Measurements from ENCODE around the gene ZGPAT. TPM values are rescaled to one million over a fixed set of nuclear protein-coding genes. Genes with fewer than 3 reads are reported as not detected.

Gene ZGPAT
- total and polyA plus RNA-seq, 2 donors (not counting 1 experiment from before 2014, with no cell fraction given) = 46.1 to 62.1 TPM

GRCh38 chr20:63693083-63693732 lies 14.6 kb upstream of the ZGPAT start:
- Histone ChIP-seq H3K36me3 (replicated peaks in 1 of 2; ENCODE audit: control extremely low read depth in 1 of 2, control insufficient read depth in 1 of 2, extremely low read depth in 1 of 2, insufficient read depth in 2 of 2, low read length in 1 of 2) (peaks cover 0 to 5% of the 10 kb centered on the region in 2 experiments), H2AFZ (ENCODE audit: insufficient read depth, low read depth, low read length, poor library complexity, severe bottlenecking) (no peak overlapping the region), H3K79me2 (ENCODE audit: control insufficient read depth, insufficient read depth, low read length) (peaks cover 11% of the 10 kb centered on the region), H3K4me1 (ENCODE audit: control insufficient read depth in 2 of 2, insufficient read depth in 2 of 2, low read length in 2 of 2) (peaks cover 18% of the 10 kb centered on the region in 2 donors), H4K20me1 (ENCODE audit: control insufficient read depth, insufficient read depth, low read length, poor library complexity, severe bottlenecking) (peaks cover 35% of the 10 kb centered on the region), H3K27me3 (replicated peaks in 1 of 4; ENCODE audit: control extremely low read depth in 1 of 4, control insufficient read depth in 3 of 4, insufficient read depth in 4 of 4, low read length in 3 of 4) (peaks cover 0 to 5% (median 0%) of the 10 kb centered on the region in 4 experiments), H3K4me3 (ENCODE audit: control extremely low read depth in 1 of 5, extremely low read depth in 1 of 5, insufficient read depth in 1 of 5, low read depth in 2 of 5, low read length in 4 of 5) (no peak overlapping the region), H3K27ac (ENCODE audit: low read length in 2 of 2) (no peak overlapping the region), H3K9me3 (ENCODE audit: control extremely low read depth in 1 of 3, control insufficient read depth in 2 of 3, insufficient read depth in 1 of 3, low read length in 2 of 3) (peaks cover 0 to 5% (median 0%) of the 10 kb centered on the region in 3 donors), H3K4me2 (replicated peaks; ENCODE audit: low read depth, low read length, poor library complexity, severe bottlenecking) (no peak overlapping the region), H3K9ac (ENCODE audit: low read length) (no peak overlapping the region)
- Mint-ChIP-seq H3K4me3 (no peak overlapping the region), H3K9me3 (ENCODE audit: insufficient read depth) (no peaks in the 10 kb centered on the region), H3K27ac (no peak overlapping the region), H3K4me1 (peaks cover 16% of the 10 kb centered on the region), H3K27me3 (no peaks in the 10 kb centered on the region)
- no peak for TF ChIP-seq CTCF (IDR thresholded peaks at IDR 0.05)
- no peak for TF ChIP-seq EZH2 (IDR thresholded peaks at IDR 0.05; ENCODE audit: borderline replicate concordance, insufficient read depth, low read depth, low read length, poor library complexity, severe bottlenecking)
- 94% methylated on average over 7 of the region's 10 CpGs for WGBS (ENCODE audit: insufficient coverage)
- CTCF ChIA-PET = no interaction called here
- intact Hi-C loops (cut with micrococcal nuclease) = no loop called here
- ATAC-seq (ENCODE audit: low read depth) = no peak
- peak; percentile 11 for DNase-seq
- POLR2A ChIA-PET = no interaction called here

GRCh38 chr20:63693733-63694583 lies 13.9 kb upstream of the ZGPAT start:
- Histone ChIP-seq H3K9ac (ENCODE audit: low read length) (no peak overlapping the region), H3K9me3 (ENCODE audit: control extremely low read depth in 1 of 3, control insufficient read depth in 2 of 3, insufficient read depth in 1 of 3, low read length in 2 of 3) (peaks cover 0 to 5% (median 0%) of the 10 kb centered on the region in 3 donors), H3K4me2 (replicated peaks; ENCODE audit: low read depth, low read length, poor library complexity, severe bottlenecking) (no peak overlapping the region), H3K4me1 (ENCODE audit: control insufficient read depth in 2 of 2, insufficient read depth in 2 of 2, low read length in 2 of 2) (peaks cover 18% of the 10 kb centered on the region in 2 donors), H3K27me3 (replicated peaks in 1 of 4; ENCODE audit: control extremely low read depth in 1 of 4, control insufficient read depth in 3 of 4, insufficient read depth in 4 of 4, low read length in 3 of 4) (peaks cover 0 to 5% (median 0%) of the 10 kb centered on the region in 4 experiments), H2AFZ (ENCODE audit: insufficient read depth, low read depth, low read length, poor library complexity, severe bottlenecking) (no peak overlapping the region), H4K20me1 (ENCODE audit: control insufficient read depth, insufficient read depth, low read length, poor library complexity, severe bottlenecking) (peaks cover 42% of the 10 kb centered on the region), H3K79me2 (ENCODE audit: control insufficient read depth, insufficient read depth, low read length) (peaks cover 16% of the 10 kb centered on the region), H3K27ac (ENCODE audit: low read length in 2 of 2) (no peak overlapping the region), H3K4me3 (ENCODE audit: control extremely low read depth in 1 of 5, extremely low read depth in 1 of 5, insufficient read depth in 1 of 5, low read depth in 2 of 5, low read length in 4 of 5) (no peak overlapping the region), H3K36me3 (replicated peaks in 1 of 2; ENCODE audit: control extremely low read depth in 1 of 2, control insufficient read depth in 1 of 2, extremely low read depth in 1 of 2, insufficient read depth in 2 of 2, low read length in 1 of 2) (peaks cover 0 to 5% of the 10 kb centered on the region in 2 experiments)
- intact Hi-C loops (cut with micrococcal nuclease) = no loop called here
- TF ChIP-seq CTCF (IDR thresholded peaks at IDR 0.05) (no peak), EZH2 (IDR thresholded peaks at IDR 0.05; ENCODE audit: borderline replicate concordance, insufficient read depth, low read depth, low read length, poor library complexity, severe bottlenecking) (no peak)
- ATAC-seq (ENCODE audit: low read depth) = no peak
- CTCF ChIA-PET = no interaction called here
- 97% methylated on average over 18 of the region's 21 CpGs for WGBS (ENCODE audit: insufficient coverage)
- Mint-ChIP-seq H3K27me3 (no peaks in the 10 kb centered on the region), H3K9me3 (ENCODE audit: insufficient read depth) (no peaks in the 10 kb centered on the region), H3K4me3 (no peak overlapping the region), H3K27ac (peak overlapping the region; percentile 67), H3K4me1 (peaks cover 16% of the 10 kb centered on the region)
- POLR2A ChIA-PET = no interaction called here
- DNase-seq = peak; percentile 13
